Glomerular endothelial cell (primary cell): ENCODE results near the gene ZNF423. TPM values are rescaled to one million over a fixed set of nuclear protein-coding genes. Genes with fewer than 3 reads are reported as not detected.

ENCODE experiments used
- DNase-seq: peaks from one replicate; pipeline ENCODE4 v3.0.0-alpha.2; 2011; ENCODE audit warnings: low read depth, low spot score; ENCODE audit errors: extremely low read depth
- total RNA-seq: library from RNA; depleted of rRNA; stranded (reverse); fragments of >200 nt; gene quantifications from 2 replicates; pipeline ENCODE4 v1.2.3, GENCODE V29; 2015

Gene ZNF423
- total RNA-seq, 1 donor from 2014 or later: 3.4 TPM

DNA sequence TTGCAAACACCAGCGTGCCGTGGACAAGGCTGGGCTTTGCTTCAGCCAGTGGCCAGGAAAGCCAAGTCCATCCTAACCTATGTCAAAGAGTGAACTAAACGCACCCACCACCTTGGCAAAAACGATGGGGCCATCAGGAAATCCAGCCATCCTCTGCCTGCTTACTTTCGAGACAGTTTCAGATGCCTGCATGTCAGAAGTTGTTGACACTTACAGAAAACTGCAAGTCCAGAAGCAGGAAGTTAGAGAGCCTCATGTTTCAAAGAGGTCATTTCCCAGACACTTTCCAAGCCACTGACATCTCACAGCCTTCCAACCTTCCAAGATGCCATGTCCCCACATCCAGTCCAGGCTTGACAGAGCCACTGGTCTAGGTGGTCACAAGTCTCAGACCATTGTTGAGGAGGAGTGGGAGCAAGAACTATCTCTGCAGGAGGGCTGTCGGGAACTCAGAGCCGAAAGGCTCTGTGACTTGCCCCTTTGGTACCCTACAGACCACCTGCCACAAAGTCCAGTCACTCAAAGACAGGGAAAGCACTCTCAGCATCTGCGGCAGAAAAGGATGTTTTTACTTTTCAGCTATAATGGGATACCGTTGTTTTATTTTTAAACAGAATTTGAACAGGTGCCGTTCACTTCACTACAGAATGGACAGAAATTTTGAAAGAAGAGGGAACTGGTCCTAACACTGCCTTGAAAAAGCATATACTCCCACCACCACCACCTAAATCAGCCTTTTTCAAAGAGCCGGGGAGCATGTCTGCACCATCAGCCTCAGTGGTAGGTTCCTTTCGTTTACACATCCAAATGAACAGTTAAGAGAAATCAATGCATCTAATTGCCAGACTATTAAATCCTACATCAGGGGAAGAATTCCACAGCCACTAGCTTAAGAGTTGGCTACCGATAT is 5.1 kb downstream of the ZNF423 start:
- DNase-seq: no peak

DNA sequence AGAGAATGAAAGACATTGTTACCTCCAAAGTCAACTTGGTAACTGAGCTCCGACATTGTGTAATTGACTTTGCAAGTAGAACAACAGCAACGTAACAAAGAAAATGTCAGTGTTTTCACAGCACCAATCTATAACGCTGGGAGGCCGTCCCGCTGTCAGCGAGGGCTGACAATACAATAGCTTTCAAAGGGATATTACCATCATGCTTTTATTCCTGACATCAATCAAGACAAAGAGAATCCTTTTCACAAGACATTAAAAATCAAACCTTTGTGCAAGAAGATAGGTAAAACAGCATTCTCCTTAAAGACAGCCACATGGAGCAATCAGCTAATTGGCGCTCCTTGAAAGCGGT is 6.2 kb downstream of the ZNF423 start:
- DNase-seq: no peak

GRCh38 chr16:49849037-49849753 is 6.7 kb downstream of the ZNF423 start:
- no peak for DNase-seq

DNA sequence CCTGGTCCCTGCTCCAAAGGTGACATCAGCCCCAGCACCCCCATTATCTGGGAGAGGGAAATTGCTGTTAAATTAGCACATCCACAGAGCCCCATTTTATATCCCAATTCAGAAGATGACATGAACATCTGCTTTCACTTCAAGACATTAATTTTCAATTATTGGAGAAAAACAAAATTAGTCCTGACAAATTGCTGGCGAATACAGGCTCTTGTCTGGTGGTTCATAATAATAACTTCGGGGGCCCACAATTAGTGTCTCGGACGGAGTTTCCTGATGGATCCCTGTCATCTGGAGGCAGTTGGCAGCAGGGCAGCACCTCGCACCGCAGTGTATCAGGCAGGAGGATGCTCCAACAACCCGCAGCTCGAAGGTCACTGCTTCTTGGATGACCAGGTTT is 7.4 kb downstream of the ZNF423 start:
- no peak for DNase-seq

DNA sequence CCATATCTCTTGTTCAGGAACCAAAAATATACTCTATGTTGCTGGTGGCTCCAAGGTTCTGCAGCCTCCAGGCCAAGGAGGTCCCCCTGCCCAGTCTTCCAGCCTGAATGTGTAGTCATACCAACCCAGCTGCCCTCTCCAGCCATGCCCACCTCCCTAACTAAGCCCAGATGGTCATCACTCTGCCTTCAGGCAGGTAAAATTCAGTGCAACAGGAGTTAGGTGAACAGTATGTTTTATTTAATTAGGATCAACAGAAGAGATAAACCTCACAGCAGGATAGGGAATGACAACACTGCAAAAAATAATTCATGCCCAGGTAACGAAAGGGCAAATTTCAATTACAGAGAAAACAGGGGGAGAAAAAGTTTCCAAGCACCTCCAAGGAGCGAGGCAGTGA is 9.1 kb downstream of the ZNF423 start:
- DNase-seq: no peak

DNA sequence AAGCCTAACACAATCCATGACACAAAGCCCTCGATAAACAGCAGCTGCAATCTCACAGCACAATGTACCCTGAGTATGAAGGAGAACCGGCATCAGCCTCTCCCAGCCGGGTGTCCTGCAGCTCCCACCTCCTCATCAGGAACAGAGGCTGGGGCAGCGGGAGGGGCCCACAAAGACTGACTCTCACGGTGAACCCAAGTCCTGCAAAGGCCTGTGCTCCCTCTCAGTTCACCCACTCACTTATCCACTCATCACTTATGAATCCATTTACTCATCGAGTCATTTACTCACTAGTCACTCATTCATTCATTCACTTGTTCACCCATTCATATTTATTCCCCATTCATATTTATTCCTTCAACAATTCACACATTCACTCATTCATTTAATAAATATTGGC is 11.6 kb downstream of the ZNF423 start:
- DNase-seq: no peak

- no peak for DNase-seq
Observed at GRCh38 chr16:49843758-49844157, 12.2 kb downstream of the ZNF423 start.

- no peak for DNase-seq
Observed at GRCh38 chr16:49842972-49843371, 12.9 kb downstream of the ZNF423 start.

- DNase-seq: no peak
Observed at GRCh38 chr16:49839017-49839825, 16.7 kb downstream of the ZNF423 start.

- DNase-seq: no peak
Observed at GRCh38 chr16:49838441-49839016, 17.4 kb downstream of the ZNF423 start.

DNA sequence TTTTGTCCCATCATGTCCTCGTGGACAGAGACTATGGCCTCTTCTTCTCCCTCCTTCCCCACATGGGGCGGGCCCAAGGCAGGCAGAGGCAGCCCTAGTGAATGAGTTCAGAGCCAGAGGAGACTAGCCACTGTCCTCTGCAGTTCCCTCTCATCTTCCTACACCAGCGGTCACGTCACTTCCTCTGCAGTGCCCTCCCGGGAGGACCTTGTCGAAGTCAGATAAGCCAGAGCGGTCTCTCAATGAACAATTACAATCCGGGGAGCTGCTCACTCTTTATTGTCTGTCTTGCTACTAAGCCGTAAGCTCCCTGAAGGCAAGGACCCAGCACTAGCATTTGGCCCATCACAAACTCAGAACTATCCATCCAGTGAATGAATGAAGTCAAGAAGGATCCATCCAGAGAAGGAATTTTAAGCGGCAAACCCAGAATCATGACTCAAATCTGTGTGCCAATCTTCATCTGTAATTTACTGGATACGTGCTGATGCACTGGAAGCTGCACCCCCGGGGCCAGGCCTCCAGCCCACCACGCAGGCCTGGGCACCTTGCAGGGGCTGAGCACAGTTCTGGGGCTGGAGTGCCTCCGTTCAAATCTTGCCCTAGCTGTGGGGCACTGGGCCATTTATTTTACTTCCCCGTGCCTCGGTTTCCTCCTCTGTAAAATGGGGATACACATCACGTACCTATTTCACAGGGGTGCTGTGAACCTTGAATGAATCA is 18.1 kb downstream of the ZNF423 start:
- no peak for DNase-seq

- no peak for DNase-seq
Observed at GRCh38 chr16:49836668-49837067, 19.2 kb downstream of the ZNF423 start.

- no peak for DNase-seq
Observed at GRCh38 chr16:49836218-49836617, 19.7 kb downstream of the ZNF423 start.

DNA sequence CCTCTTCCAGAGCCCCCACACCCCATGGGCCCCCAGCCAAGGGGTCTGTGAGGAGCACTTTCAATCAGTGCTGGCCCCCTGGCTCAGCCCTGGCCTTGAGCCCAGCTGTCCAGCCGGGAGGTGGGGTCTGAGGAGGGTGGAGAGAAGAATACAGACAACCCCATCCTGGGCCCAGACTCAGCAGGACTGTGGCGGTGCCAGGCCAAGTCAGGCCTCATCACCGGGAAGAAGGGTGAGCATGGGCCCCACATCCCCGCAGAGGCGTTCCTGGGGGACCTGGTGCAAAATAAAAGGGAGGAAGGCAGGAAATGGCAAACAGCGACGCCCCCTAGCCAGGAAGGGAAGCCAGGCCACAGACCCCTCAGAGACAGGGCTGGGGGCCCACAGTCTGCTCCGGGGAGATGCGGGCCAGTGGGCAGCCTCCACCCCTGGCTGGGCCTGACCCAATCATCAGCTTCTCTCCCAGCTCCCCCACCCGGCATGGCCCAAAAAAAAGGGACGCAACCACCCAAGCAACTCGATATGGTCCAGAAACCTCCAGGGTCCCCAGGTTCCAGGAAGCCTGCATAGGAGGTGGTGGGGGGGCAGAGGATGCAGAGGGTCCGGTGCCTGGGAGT is 20.6 kb downstream of the ZNF423 start:
- DNase-seq: no peak

DNA sequence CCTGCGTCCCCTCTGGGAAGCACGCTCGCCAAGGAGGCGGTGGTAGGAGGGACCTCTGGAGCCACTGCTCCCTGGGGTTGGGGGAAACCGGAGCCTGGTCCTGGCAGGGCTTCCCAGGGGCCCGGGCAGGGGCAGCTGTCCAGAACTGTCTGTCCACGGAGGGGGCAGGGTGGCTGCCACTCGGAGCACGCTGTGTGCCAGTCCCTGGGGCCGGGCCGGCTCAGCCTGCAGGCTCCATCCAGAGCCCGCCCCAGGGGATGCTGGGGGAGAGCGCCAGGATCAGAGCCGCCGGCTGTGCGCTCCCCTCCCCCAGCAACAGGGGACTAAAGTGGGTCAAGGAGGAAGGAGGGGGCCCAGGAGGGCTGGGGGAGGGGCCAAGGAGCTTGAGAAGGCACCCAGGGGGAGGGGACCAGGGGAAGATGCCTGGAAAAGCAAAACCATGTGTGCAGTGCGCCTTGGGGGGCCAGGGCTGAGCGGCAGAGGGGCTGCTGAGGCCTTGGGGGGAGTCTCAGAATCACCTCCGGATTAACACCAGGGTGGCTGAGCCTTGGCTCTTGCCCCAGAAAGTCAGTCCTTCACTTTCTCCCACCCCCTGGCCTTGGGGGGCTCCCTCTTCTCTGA is 21.3 kb downstream of the ZNF423 start:
- DNase-seq: no peak

DNA sequence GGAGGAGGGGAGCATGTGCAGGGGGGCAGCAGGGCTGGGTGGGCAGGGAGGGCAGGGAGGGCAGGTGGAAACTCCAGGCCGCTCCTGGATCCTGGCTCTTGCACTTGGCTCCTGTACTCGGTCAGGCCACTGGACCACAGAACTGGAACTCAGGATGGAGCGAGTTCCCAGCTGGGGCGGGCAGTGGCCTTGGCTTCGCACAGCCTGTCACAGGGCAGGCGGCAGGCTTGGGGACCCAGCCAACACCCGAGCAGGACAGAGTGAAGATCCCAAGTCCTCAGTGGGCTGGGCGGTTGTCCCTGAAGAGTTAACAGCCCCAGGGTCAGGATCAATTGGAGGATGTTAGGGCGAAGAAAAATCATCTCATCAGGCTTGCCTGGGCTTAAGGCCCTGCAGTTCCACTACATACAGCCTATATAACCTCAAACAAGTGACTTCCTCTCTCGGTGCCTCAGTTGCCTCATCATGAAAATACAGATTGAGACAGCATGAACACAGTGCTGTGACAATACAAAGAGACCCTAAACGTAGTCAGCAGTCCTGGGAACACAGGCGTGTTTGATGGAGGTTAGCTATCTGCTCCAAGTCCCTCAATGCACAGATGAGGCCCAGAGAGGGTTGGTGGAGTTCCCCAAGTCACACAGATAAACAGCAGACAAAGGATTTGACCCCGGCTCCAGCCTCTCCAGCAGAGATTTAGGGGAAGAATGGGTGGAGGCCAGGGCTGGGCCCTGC is 21.9 kb downstream of the ZNF423 start:
- no peak for DNase-seq

- no peak for DNase-seq
Observed at GRCh38 chr16:49833085-49833484, 22.8 kb downstream of the ZNF423 start.

DNA sequence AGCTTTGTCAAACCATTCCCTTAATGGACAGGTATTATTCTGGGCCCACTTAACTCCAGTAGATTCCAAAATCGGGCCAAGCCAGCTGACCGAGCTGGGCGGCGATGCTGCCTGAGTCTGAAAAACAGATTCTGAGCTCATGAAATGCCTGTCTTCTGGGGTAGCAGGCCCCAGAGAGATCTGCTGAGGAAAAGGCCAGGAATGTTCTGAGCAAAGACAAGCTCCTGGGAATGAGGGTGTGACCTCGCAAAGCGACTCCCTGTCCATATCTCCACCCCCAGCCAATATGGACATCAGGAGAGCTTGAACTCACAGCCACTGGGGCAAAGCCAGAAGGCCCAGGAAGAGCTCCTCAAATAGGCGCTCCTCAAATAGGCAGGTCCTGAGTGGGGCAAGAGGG is 23.7 kb downstream of the ZNF423 start:
- DNase-seq: no peak

GRCh38 chr16:49830873-49831272 is 25.0 kb downstream of the ZNF423 start:
- DNase-seq: no peak
